ENCODE data around the gene LPCAT3. TPM values are rescaled to one million over a fixed set of nuclear protein-coding genes. Genes with fewer than 3 reads are reported as not detected.

LPCAT3 gene
- total and polyA plus RNA-seq, 2 of the 13 experiments (the other 11 are each of a cell fraction or from before 2014, with no cell fraction given): 44.5 to 64.3 TPM

- TF ChIP-seq ZNF276 (CRISPR knock-in tag; IDR thresholded peaks at IDR 0.05; ENCODE audit: low read depth) (no peak; the same call in 1 of the 2 replicates), POLR2AphosphoS2 (IDR thresholded peaks at IDR 0.05; ENCODE audit: low read depth, low read length) (peak; percentile 99), TBX2 (CRISPR knock-in tag; IDR thresholded peaks at IDR 0.05; ENCODE audit: borderline replicate concordance) (no peak), GPN1 (CRISPR knock-in tag; IDR thresholded peaks at IDR 0.05; ENCODE audit: borderline replicate concordance) (no peak), GFI1 (CRISPR knock-in tag; IDR thresholded peaks at IDR 0.05; ENCODE audit: borderline replicate concordance) (0 out of 2 replicates have a peak, but pooled peaks have one; percentile 9), ZNF773 (CRISPR knock-in tag; IDR thresholded peaks at IDR 0.05; ENCODE audit: borderline replicate concordance) (no peak), MTA3 (CRISPR knock-in tag; IDR thresholded peaks at IDR 0.05) (no peak), ZNF629 (CRISPR knock-in tag; conservative IDR thresholded peaks at IDR 0.05) (0 out of 2 replicates have a peak, but pooled peaks have one; percentile 42), ZHX2 (IDR thresholded peaks at IDR 0.05; ENCODE audit: low read depth) (no peak; the same call in 1 of the 2 replicates), ZHX2 (CRISPR knock-in tag; IDR thresholded peaks at IDR 0.05; ENCODE audit: borderline replicate concordance) (peak; percentile 77; the same call in 1 of the 2 replicates), GABPB1 (CRISPR knock-in tag; IDR thresholded peaks at IDR 0.05) (peak; percentile 62), FOXP1 (IDR thresholded peaks at IDR 0.05) (no peak; the same call in 1 of the 2 replicates), FOXP1 (CRISPR knock-in tag; IDR thresholded peaks at IDR 0.05) (peak; percentile 51; the same call in 1 of the 2 replicates), FOXK2 (IDR thresholded peaks at IDR 0.05) (0 out of 2 replicates have a peak, but pooled peaks have one; percentile 40), TERF1 (CRISPR knock-in tag; IDR thresholded peaks at IDR 0.05) (no peak), TOE1 (CRISPR knock-in tag; IDR thresholded peaks at IDR 0.05) (peak; percentile 97), ELF3 (CRISPR knock-in tag; IDR thresholded peaks at IDR 0.05) (peak; percentile 78), TRIM24 (CRISPR knock-in tag; IDR thresholded peaks at IDR 0.05) (no peak), ZNF101 (CRISPR knock-in tag; IDR thresholded peaks at IDR 0.05; ENCODE audit: borderline replicate concordance, low read depth) (peak; percentile 71; the same call in 1 of the 2 replicates), PHF21A (CRISPR knock-in tag; IDR thresholded peaks at IDR 0.05) (peak; percentile 80), IKZF1 (IDR thresholded peaks at IDR 0.05) (no peak)
Observed at GRCh38 chr12:6943722-6944380, 74.4 kb downstream of the LPCAT3 start, which contains the start of the genes C12orf57 and RNU7-1 (continued).

All from HepG2 (cell line).